ENCODE results near the gene CATSPERE. TPM values are rescaled to one million over a fixed set of nuclear protein-coding genes. Genes with fewer than 3 reads are reported as not detected.

The CATSPERE gene
- under 1 TPM; 0.20 to 0.58 TPM for total RNA-seq

GRCh38 chr1:244461245-244462071, at the start of gene CATSPERE:
CATSPERE (plus strand) TSS chr1:244461273; CDS start chr1:244461430, 157 bp downstream.
- H3K4me1 Mint-ChIP-seq (ENCODE audit: low read depth), result peaks cover 15% of the 10 kb centered on the region

GRCh38 chr1:244412176-244412575, 48.9 kb upstream of the CATSPERE start:
- no peaks in the 10 kb centered on the region for H3K9me3 Mint-ChIP-seq
- TF ChIP-seq CTCF (IDR thresholded peaks at IDR 0.05), result no peak
- intact Hi-C loops (cut with micrococcal nuclease), result no loop called here
- no peak for ATAC-seq
- CTCF ChIA-PET, result interaction anchor here (1.0 to 1.1 kb wide), 2 partner anchors 38 to 69 kb away, joined by 3 read pairs; no protein-coding TSS in a partner anchor
- H3K4me1 Mint-ChIP-seq (ENCODE audit: low read depth), result peaks cover 4% of the 10 kb centered on the region
- no peak overlapping the region for H3K4me3 Mint-ChIP-seq
- POLR2A ChIA-PET, result no interaction called here
- no peak for DNase-seq
- peak overlapping the region; percentile 18 for H3K27ac Mint-ChIP-seq
- no peaks in the 10 kb centered on the region for H3K27me3 Mint-ChIP-seq
- H3K36me3 Mint-ChIP-seq (ENCODE audit: low read depth), result peaks cover 83% of the 10 kb centered on the region

More at GRCh38 chr1:244461245-244462071, at the start of gene CATSPERE:
- Mint-ChIP-seq H3K4me3 (peak within 1 kb of the TSS; percentile 74), H3K27ac (peak within 1 kb of the TSS; percentile 95), H3K9me3 (peaks cover 9% of the 10 kb centered on the region), H3K36me3 (ENCODE audit: low read depth) (peaks cover 12% of the 10 kb centered on the region), H3K27me3 (no peaks in the 10 kb centered on the region)
- ChIA-PET CTCF (no interaction called here), POLR2A (interaction anchor here (0.8 to 1.9 kb wide), 3 partner anchors 10 to 402 kb away, joined by 4 to 5 read pairs (median 5); partner anchors contain the start of gene ADSS2)
- intact Hi-C loops (cut with micrococcal nuclease), result no loop called here
- TF ChIP-seq CTCF (IDR thresholded peaks at IDR 0.05), result no peak
- DNase-seq (peak; percentile 79), ATAC-seq (peak; percentile 98)

- Mint-ChIP-seq H3K9me3 (no peaks in the 10 kb centered on the region), H3K4me3 (no peak overlapping the region), H3K36me3 (ENCODE audit: low read depth) (peaks cover 82% of the 10 kb centered on the region), H3K27me3 (no peaks in the 10 kb centered on the region), H3K4me1 (ENCODE audit: low read depth) (peaks cover 4% of the 10 kb centered on the region), H3K27ac (peak overlapping the region; percentile 64)
- DNase-seq, result no peak
- CTCF ChIA-PET, result interaction anchor here (1.3 to 1.5 kb wide), 2 partner anchors 12 to 13 kb away, joined by 3 read pairs; no protein-coding TSS in a partner anchor
- TF ChIP-seq CTCF (IDR thresholded peaks at IDR 0.05), result no peak
- no peak for ATAC-seq
- intact Hi-C loops (cut with micrococcal nuclease), result no loop called here
- POLR2A ChIA-PET, result no interaction called here
Observed at GRCh38 chr1:244413736-244414135, 47.3 kb upstream of the CATSPERE start.

GRCh38 chr1:244414543-244414942, 46.5 kb upstream of the CATSPERE start:
- Mint-ChIP-seq H3K9me3 (no peaks in the 10 kb centered on the region), H3K27ac (no peak overlapping the region), H3K4me1 (ENCODE audit: low read depth) (peaks cover 4% of the 10 kb centered on the region), H3K4me3 (no peak overlapping the region), H3K27me3 (no peaks in the 10 kb centered on the region), H3K36me3 (ENCODE audit: low read depth) (peaks cover 78% of the 10 kb centered on the region)
- ChIA-PET CTCF (interaction anchor here (1.2 to 1.5 kb wide), 4 partner anchors 11 to 387 kb away, joined by 3 to 4 read pairs (median 3); no protein-coding TSS in a partner anchor), POLR2A (no interaction called here)
- no peak for ATAC-seq
- no peak for TF ChIP-seq CTCF (IDR thresholded peaks at IDR 0.05)
- intact Hi-C loops (cut with micrococcal nuclease), result no loop called here
- DNase-seq, result no peak

GRCh38 chr1:244419024-244419423, 42.0 kb upstream of the CATSPERE start:
- Mint-ChIP-seq H3K4me1 (ENCODE audit: low read depth) (peaks cover 2% of the 10 kb centered on the region), H3K36me3 (ENCODE audit: low read depth) (peaks cover 54% of the 10 kb centered on the region), H3K4me3 (no peak overlapping the region), H3K27me3 (no peaks in the 10 kb centered on the region), H3K9me3 (no peaks in the 10 kb centered on the region), H3K27ac (peak overlapping the region; percentile 2)
- DNase-seq (no peak), ATAC-seq (no peak)
- CTCF ChIA-PET, result no interaction called here
- TF ChIP-seq CTCF (IDR thresholded peaks at IDR 0.05), result no peak
- POLR2A ChIA-PET, result interaction anchor here (0.5 kb wide), 1 partner anchor 218 kb away, joined by 3 read pairs; no protein-coding TSS in a partner anchor
- intact Hi-C loops (cut with micrococcal nuclease), result no loop called here

Measured in activated CD8-positive, alpha-beta T cell treated with anti-CD3 and anti-CD28 coated beads for 36 hours (primary cell).